HG02970 (cell line): ENCODE results near the gene ATAD3C.

ENCODE experiments used
- ATAC-seq: cut with Tn5 transposase; IDR thresholded peaks from one replicate; pipeline ENCODE4 v1.9.1; 2021; ENCODE audit warnings: mild to moderate bottlenecking, moderate library complexity, moderate number of reproducible peaks; ENCODE audit not compliant: unreplicated experiment, low FRiP score

The ATAD3C gene

DNA sequence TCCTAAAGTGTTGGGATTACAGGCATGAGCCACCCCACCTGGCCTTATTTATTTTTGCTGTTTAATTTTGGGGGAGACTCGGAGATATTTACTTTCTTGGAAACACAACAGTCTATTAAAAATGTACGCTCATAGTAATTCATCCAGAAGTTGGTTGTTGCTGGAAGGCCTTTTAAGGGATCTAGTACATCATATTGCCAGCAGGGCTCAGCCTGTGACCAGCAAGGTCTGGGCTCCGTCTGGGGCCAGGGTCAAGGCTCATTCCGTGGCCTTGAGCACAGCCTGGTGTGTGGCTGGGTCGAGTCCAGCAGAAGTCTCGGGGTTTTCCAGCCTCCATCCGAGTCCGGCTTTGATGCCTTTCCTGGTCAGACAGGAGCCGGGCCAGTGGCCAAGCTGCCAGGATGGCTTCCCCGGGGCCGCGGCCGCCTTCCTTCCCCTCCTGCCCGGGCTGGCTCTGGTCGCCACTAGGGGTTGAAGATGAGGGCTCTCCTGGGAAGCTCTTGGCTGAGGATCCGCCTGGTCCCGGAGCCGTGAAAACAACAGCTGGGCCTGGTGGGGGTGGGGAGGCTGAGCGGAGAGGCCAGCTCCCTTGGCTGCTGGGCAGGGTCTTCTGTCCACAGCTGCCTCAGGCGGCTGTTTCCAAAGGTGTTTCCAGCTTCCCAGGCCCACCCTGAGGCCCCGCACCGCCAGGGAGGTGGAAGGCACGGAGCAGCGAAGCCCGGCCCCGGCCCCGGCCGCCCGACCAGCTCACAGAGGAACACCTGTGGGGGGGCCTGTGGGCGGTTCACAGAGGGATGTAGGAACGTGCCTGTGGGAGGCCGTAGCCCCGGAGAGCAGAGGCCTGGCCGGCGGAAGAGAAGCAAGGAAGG lies 19.1 kb upstream of the ATAD3C start:
- no peak for ATAC-seq

DNA sequence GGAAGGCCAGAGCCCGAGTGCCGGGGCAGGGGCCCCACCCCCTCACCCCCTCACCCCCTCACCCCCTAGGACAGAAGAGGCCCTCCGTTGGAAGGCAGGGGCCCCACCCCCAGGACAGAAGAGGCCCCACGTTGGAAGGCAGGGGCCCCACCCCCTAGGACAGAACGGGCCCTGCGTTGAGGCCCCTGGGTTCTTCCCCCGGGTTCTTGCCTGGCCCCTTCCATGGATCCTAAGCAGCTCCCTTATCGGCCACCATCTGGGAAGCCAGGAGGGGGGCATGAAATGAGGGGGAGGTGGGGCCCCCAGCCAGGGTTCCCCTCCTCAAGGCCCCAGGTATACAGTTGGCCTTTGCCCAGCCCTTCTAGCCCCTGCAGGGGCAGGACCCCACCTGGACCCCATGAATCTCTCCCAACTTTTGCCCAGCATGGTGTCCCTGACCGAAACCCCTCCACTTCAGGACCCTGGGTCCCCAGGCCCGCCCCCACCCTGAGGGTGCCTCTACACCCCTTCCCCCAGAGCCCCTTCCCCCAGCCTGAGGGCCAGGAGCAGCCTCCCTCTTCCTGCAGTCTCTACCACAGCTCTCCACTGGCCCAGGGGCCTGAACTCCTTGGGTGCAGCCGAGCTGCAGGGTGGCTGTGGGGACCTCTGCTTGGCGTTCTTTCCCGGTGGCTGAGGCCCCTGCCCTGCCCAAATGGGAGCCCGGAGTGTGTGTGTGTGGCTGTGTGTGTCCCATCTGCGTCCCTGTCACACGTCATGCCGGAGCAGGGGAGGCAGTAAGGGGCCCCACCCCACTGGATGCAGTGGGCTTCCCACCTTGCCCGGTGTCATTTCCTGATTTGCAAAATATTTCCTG lies 18.3 kb upstream of the ATAD3C start:
- no peak for ATAC-seq

DNA sequence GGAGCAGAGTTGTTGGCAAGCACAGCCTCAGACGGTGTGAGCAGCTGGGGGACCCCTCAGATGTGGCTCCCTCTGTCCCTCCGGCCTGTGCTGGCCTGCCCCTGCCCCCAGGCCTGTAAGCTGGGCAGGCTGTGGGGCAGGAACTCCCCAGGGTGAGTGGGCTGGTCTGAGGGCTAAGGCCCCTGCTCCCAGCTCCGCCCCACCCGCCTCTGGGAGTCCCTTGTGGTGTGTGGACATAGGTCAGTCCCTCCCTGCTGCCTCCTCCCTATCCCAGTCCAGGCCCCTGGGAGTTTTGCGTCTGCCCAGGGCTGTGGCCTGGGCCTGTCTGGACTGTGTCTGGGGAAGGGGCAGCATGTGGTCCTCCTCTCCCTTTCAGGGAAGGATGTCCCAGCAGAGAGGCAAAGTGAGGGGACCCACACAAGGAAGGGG lies 17.6 kb upstream of the ATAD3C start:
- ATAC-seq: no peak

DNA sequence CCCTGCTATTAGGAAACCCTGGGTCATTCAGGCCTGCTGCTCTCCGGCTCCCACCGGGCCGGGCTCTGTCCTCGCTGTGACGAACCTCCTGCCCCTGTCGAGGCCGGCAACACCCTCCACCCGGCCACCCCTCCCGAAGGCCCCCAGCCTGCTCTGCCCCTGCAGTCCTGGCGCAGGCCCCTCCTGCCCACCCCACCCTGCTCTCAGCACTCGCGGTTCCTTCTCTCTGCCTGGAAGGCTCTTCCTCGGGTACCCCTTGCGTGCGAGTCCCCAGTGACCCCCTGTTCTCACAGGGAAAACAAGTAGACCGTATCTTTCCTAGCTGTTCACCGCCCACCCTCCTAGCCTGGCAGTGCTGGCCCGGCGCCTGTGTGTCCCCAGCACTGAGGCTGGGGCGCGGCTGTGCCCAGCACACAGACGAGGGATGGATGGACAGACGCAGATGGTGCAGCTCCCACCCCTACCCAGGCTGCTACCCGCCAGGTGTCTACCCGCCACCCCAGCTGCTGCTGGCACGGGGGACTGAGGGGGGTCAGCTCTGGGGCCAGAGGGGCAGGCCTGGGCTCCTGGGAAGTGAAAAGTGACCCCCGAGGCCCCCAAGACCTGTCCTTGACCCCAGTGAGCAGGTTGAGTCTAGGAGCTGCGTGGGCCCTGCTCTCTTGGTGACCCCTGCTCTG lies 17.1 kb upstream of the ATAD3C start:
- no peak for ATAC-seq

DNA sequence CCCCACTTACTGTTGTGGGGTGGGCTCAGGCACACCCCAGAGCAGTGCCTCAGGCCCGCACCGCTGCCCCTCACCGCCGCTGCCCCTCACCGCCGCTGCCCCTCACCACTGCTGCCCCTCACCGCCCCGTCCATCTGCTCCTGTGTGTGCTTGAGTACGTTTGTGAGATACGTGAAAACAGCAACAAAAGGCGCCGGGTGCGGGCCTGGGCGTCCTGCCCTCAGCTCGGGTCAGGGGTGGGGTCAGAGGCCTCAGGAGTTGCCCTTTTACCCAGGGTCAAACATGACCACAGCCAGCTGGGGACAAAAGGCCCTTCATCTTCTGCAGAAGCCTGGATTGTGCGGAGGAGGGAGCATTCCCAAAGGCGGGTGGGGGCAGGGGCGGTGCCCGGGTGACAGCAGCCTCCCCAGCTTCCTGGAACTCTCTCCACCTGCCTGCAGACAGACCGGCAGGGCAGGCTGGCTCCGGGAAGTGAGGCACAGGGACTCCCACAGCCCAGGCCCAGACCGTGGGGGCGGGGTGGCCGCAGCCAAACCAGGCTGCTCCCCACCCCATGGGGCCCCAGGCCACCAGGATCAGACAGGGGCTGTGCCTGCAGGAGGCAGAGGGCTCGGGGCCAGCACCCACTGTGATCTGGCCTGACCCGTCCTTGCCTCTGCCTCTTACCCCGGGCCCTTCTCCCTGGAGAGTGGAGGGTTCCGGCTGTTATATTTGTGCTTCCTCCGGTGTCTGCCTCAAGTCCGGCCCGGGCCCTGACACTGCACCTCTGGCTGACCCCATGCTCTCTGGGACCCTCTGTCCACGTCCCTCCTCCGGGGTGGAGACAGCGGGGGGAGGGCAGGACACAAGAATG lies 16.3 kb upstream of the ATAD3C start:
- ATAC-seq: no peak

DNA sequence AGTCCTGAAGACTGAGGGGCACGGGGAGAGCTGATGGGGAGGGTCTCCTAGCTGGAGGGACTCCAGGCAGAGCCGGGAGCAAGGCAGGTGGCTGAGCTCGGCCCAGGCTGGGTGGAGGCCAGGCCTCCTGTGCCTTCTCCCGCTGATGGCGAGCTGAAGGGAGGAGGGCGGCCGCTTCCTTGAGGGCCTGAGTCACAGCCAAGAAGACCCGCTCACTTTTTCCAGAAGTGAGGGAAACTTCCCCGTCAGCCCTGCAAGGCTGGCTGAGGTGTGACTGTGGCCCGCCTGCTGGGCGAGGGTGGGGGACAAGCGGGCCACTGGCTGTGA lies 15.7 kb upstream of the ATAD3C start:
- ATAC-seq: no peak

DNA sequence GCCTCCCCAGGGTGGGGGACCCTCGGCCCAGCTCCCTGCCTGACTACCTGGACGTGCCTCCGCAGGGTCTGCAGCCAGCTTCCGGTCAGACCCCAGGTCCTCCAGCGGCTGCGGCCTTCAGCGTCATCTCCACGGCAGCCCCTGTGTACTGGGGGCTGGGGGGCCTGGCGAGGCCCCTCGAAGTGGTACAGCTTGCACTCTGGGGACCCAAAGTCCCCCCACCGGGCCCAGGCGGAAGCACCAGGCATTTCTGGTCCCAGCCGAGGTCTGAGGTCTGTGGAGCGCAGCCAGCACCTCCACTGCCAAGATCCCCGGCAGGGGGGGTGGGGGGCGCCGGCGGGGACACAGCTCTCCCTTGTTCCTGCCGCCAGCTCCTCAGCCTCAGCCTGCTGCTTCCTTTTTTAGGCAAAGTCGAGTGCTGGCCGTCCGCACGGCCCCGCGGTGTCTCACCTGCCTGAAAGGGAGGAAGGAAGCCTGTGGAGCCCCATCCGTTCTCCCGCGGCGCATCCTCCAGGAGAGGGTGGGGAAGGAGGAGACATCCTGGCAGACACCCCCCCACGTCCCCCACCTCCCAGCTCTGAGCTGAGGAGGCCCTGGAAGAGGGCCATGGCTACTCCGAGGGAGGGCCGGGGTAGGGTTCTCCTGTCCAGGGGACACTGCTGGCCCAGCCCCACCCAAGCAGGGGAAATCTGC lies 15.2 kb upstream of the ATAD3C start:
- no peak for ATAC-seq

DNA sequence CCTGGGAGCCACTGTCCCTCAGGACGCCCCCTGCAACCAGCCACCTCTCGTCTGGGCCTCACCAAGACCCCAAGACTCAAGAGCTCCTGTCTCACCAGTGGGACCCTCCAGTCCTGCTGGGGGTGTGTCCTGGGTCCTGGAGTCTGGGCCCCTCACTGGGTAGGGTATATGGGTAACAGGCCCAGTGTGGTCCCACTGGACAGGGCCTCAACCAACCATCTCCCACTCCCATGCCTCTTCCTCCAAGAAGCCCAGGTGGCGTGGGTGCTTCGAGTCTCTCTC lies 14.7 kb upstream of the ATAD3C start:
- no peak for ATAC-seq

DNA sequence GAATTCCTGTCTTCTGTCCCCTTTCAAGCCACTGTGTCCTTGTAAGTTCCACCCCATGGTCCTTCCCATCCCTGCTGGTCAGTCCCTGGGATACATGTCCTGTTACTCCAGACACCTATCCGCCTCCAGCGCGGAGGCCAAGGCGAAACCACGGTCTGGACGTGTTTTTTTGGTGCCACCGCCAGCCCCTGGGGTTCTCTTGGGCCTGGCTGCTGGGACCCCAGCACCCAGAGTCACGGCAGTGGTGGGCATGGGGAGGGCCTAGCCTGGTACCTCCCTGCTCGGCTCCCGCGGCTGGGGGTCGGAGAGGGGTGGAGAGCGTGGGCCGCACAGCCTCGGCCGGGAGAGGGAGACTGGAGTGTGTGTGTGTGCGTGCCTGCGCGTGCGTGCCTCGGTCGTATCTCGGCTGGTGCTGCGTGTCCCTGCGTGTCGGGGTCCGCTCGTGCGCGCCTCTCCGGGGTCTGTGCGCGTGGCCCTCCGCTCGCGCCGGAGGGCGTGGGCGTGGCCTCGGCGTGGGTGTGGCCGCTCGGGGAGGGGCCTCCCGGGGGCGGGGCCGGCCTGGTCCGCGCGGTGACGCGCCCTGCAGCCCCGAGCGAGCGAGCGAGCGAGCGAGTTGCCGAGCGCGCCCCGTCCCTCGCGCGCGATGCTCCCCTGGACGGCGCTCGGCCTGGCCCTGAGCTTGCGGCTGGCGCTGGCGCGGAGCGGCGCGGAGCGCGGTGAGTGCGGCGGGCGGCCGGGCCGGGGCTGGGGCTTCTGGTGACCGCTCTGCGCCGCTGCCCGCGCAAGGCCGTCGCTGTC lies 14.2 kb upstream of the ATAD3C start, which contains the start of gene VWA1:
Gene VWA1 (plus strand): TSS at position 585 of the 798 bp plus-strand sequence. CDS start 59 bp downstream, at position 644.
- ATAC-seq: peak; percentile 46

DNA sequence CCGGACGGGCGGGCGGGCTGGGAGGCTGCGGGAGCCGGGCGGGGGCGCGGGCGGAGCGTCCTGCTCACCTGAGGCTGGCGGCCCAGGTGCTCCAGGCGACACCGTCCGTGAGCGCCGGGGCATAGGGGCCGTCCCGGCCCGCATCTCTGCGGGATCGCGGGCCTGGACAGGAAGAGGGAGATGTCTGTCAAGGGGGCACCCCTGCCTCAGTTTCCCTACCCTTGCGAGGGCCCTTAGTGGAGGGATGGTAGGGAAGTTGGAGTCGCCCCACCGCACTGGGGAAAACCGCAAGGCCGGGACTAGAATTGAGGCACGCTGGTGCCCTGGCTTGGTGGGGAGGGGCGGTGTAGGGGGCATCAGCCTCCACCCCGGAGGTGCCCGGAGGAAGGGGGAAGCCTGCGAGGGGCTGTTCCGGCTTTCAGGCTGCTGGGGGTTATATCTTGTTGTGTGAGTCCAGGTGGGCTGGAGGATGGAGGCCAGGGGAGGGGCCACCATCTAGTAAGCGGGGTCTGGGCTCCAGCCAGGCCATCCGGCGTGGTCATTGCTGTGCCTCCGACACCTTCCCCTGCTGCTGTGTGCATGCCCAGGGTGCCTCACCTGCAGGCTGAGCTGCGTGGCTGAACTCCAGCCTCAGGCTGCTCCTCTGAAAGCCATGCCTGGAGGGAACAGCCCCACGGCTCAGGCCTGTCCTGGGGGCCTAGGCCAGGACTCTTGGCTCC lies 13.4 kb upstream of the ATAD3C start:
- no peak for ATAC-seq

DNA sequence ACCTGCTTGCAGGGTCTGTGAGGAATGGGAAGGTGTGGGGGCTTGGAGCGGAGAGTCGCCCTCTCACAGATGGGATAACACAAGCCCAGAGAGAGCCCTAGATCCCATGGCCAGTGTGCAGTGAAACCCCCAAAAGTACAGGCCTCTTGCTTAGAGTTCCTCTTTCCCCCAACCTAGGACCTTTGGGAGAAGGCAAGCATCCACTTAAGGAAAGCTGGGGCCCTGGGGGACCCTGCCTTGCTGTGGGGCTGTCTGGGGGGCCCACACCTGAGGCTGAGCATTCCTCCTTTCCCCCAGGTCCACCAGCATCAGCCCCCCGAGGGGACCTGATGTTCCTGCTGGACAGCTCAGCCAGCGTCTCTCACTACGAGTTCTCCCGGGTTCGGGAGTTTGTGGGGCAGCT lies 12.9 kb upstream of the ATAD3C start:
- ATAC-seq: no peak

DNA sequence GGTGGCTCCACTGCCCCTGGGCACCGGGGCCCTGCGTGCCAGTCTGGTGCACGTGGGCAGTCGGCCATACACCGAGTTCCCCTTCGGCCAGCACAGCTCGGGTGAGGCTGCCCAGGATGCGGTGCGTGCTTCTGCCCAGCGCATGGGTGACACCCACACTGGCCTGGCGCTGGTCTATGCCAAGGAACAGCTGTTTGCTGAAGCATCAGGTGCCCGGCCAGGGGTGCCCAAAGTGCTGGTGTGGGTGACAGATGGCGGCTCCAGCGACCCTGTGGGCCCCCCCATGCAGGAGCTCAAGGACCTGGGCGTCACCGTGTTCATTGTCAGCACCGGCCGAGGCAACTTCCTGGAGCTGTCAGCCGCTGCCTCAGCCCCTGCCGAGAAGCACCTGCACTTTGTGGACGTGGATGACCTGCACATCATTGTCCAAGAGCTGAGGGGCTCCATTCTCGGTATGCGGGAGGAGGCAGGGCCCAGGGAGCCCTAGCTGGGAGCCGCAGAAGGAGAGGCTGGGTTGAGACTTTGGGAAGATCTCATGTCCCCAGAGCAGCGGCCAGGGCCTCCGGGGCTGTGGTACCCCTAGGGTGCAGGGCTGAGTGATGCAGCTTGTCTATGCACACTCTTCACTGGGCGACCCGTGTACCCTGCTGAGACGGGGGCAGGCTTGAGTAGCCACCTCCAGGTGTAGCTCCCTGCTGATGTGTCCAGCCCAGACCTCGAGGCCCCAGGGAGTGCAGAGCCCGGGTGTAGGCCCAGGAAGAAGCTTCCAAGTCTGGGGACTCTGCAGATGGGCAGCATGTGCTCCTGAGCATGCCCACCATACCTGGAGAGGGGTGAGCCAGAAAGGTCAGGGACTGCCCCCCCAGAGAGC lies 12.2 kb upstream of the ATAD3C start:
- no peak for ATAC-seq

DNA sequence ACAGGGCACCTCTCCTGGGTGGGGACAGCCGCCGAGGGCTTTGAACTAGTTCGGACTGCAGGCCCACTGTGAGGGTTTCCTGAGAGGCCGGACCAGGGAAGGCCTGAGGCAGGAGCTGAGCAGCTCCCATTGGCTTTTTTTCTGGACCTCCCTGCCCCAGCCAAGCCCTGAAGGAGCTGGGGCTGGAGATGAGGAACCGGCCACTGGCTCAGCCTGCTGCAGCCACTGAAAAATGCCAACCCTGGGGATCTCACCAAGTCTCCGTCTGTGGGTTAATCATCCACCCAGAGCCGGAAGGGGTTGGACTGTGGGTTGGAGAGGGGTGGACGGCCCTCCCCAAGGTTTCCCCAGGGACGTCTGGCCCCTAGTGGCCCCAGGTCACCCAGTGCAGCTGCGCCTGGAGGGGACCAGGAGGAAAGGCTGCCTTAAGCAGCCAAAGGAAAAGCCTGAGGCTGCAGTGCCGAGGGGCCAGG lies 11.5 kb upstream of the ATAD3C start:
- ATAC-seq: no peak

DNA sequence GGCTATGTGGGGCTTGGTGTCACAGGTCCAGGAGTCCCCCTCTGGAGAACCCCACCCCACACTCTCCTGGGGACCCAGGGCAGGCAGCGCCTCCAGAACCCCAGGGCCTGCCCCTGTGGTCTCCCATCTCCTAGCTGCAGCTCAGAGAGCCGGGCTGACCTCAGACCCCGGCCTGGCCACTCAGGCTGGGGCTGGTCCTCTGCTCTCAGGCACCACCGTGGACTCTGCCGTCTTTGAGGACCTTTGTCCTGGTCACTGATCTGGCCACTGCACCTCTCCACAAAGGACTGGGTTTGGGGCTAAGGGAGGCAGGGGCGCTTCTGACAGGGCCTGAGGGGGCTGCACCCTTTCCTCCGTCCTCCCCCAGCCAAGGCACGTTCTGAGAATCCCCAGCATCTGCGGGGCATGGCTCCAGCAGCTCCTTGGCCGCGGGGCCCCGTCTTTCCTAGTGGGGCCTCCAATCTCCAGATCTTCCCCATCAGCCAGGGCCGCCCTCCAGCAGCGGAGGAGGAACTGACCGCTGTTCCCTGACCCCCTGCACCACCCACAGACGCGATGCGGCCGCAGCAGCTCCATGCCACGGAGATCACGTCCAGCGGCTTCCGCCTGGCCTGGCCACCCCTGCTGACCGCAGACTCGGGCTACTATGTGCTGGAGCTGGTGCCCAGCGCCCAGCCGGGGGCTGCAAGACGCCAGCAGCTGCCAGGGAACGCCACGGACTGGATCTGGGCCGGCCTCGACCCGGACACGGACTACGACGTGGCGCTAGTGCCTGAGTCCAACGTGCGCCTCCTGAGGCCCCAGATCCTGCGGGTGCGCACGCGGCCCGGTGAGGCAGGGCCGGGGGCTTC lies 10.7 kb upstream of the ATAD3C start:
- ATAC-seq: no peak

DNA sequence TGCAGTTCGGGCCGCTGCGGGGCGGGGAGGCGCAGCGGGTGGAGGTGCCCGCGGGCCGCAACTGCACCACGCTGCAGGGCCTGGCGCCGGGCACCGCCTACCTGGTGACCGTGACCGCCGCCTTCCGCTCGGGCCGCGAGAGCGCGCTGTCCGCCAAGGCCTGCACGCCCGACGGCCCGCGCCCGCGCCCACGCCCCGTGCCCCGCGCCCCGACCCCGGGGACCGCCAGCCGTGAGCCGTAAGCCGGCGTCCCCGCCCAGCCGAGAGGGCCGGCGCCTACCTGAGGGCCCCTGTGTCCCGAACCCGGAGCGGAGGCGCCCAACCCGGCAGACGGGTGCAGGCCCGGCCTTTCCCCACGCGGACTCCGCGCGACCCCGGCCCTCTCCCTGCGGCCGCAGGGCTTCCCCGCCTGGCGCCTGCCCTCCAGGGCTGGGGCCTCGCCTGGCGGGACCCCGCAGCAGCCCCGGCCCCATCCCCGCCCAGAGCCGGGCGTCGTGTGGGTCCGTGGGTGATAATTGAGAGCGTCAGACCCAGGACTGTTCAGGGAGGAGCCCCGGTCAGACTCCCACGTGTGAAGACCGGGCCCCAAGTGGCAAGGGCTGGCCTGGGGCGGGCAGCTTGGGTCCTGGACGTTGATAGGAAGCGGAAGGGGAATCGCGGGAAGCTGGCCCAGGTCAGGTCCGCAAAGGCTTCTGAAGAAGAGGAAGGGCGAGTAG lies 9.8 kb upstream of the ATAD3C start:
- ATAC-seq: no peak
